Measurements from ENCODE around the gene DDIT4. TPM values are rescaled to one million over a fixed set of nuclear protein-coding genes. Genes with fewer than 3 reads are reported as not detected.

DDIT4 gene
- total and polyA plus RNA-seq, 9 of the 15 experiments (the other 6 are each of a cell fraction or from before 2014, with no cell fraction given) = 8.2 to 675 (median 159) TPM

GRCh38 chr10:72260239-72260975 is 13.3 kb upstream of the DDIT4 start (continued):
- TF ChIP-seq REST (IDR thresholded peaks at IDR 0.05; ENCODE audit: borderline replicate concordance) (no peak), REST (CRISPR knock-in tag; IDR thresholded peaks at IDR 0.05; ENCODE audit: low read depth) (peak; percentile 76), ZNF24 (IDR thresholded peaks at IDR 0.05) (peak; percentile 47; the same call in 1 of the 2 replicates), CXXC5 (CRISPR knock-in tag; IDR thresholded peaks at IDR 0.05) (no peak; the same call in none of the 2 replicates), PCBP1 (IDR thresholded peaks at IDR 0.05; ENCODE audit: low read depth, low read length, poor library complexity, severe bottlenecking) (peak; percentile 98), ZFX (CRISPR knock-in tag; IDR thresholded peaks at IDR 0.05) (no peak), NFE2 (IDR thresholded peaks at IDR 0.05; ENCODE audit: low read depth) (peak; percentile 42; the same call in 1 of the 2 replicates)
